HL-60 (cell line): ENCODE data around the gene HIPK2.
"Not testable (repeated sequence)": the region's sequence is repeated elsewhere in the genome, so short reads cannot be mapped to it uniquely, and the experiment has no call there.

ENCODE experiments used
- DNase-seq, 2 experiments: peaks; one replicate each; pipeline ENCODE4 v3.0.0-alpha.2; 2010 to 2020; ENCODE audit warnings: low read depth in 1 of 2, low spot score in 1 of 2
- H3K27ac ChIP-seq: fragments of 250-450 bp; sonication (Bioruptor Pico); replicated peaks from 2 replicates; pipeline ENCODE4 v1.5.1; 2020; ENCODE audit warnings: mild to moderate bottlenecking, moderate library complexity
- H3K27me3 ChIP-seq: fragments of 250-450 bp; sonication (Bioruptor Pico); 2 replicates; pipeline ENCODE4 v1.5.1; 2021; ENCODE audit warnings: mild to moderate bottlenecking, moderate library complexity; ENCODE audit not compliant: insufficient read depth, poor library complexity, severe bottlenecking
- H3K4me3 ChIP-seq: replicated peaks from 2 replicates; pipeline ENCODE4 v1.5.1; 2011; ENCODE audit warnings: mild to moderate bottlenecking, control low read depth, low read length; ENCODE audit not compliant: insufficient read depth
- CTCF ChIP-seq: IDR thresholded peaks from one replicate; pipeline ENCODE4 v1.5.1; 2011; ENCODE audit warnings: low read length, control low read depth, inconsistent platforms; ENCODE audit not compliant: insufficient read depth
- GABPA ChIP-seq: IDR thresholded peaks from 2 replicates; pipeline ENCODE4 v1.6.1; 2012; ENCODE audit warnings: low read depth
- POLR2AphosphoS5 ChIP-seq: IDR thresholded peaks from 2 replicates; pipeline ENCODE4 v1.6.1; 2012; ENCODE audit warnings: low read depth
- REST ChIP-seq: IDR thresholded peaks from 2 replicates; pipeline ENCODE4 v1.6.1; 2012; ENCODE audit warnings: low read depth; ENCODE audit not compliant: insufficient replicate concordance
- SPI1 ChIP-seq: IDR thresholded peaks from 2 replicates; pipeline ENCODE4 v1.6.1; 2012; ENCODE audit warnings: low read depth, mild to moderate bottlenecking, borderline replicate concordance

Gene HIPK2

GRCh38 chr7:139560199-139560598 is 217.6 kb downstream of the HIPK2 start:
- DNase-seq: no peak
- Histone ChIP-seq H3K27ac (no peak overlapping the region), H3K27me3 (no peaks in the 10 kb centered on the region), H3K4me3 (no peak overlapping the region)
- TF ChIP-seq POLR2AphosphoS5: no peak
- no peak for TF ChIP-seq REST
- TF ChIP-seq GABPA: no peak
- TF ChIP-seq CTCF: no peak
- TF ChIP-seq SPI1: no peak

GRCh38 chr7:139559364-139560105 is 218.3 kb downstream of the HIPK2 start:
- no peak for DNase-seq
- Histone ChIP-seq H3K4me3 (no peak overlapping the region), H3K27me3 (no peaks in the 10 kb centered on the region), H3K27ac (no peak overlapping the region)
- TF ChIP-seq POLR2AphosphoS5 (no peak), GABPA (no peak), CTCF (no peak)

GRCh38 chr7:139557857-139558581 is 219.8 kb downstream of the HIPK2 start:
- TF ChIP-seq POLR2AphosphoS5 (no peak), REST (no peak), CTCF (no peak), SPI1 (no peak), GABPA (no peak)
- H3K4me3 ChIP-seq: no peak overlapping the region
- DNase-seq: no peak
- no peaks in the 10 kb centered on the region for H3K27me3 ChIP-seq
- no peak overlapping the region for H3K27ac ChIP-seq

GRCh38 chr7:139553991-139554700 is 223.7 kb downstream of the HIPK2 start:
- not testable (repeated sequence) for DNase-seq, H3K27ac ChIP-seq, H3K4me3 ChIP-seq, H3K27me3 ChIP-seq
